Suprapubic skin (tissue), 4 donors: ENCODE results near the gene CCSAP.

Experiments
- POLR2A ChIP-seq, 2 donors: fragments of 450-650 bp; IDR thresholded peaks; one replicate each; pipeline ENCODE4 v1.6.1; 2017; ENCODE audit warnings: antibody characterized with exemption in 2 of 2, mild to moderate bottlenecking in 2 of 2, moderate library complexity in 2 of 2
- POLR2AphosphoS5 ChIP-seq, 3 donors: sonication (generic); formaldehyde crosslinking; IDR thresholded peaks; one replicate each; pipeline ENCODE4 v1.6.1; 2017; ENCODE audit warnings: antibody characterized with exemption in 3 of 3
- TF ChIP-seq, protein P1 (sequence below), 2 donors: fragments of 200-600 bp in 1 of 2; fragments of 450-650 bp in 1 of 2; sonication (generic) in 1 of 2; IDR thresholded peaks; one replicate each; pipeline ENCODE4 v1.5.1; 2016 to 2019; ENCODE audit warnings: antibody characterized with exemption in 2 of 2, mild to moderate bottlenecking in 1 of 2, moderate library complexity in 1 of 2

DNA sequence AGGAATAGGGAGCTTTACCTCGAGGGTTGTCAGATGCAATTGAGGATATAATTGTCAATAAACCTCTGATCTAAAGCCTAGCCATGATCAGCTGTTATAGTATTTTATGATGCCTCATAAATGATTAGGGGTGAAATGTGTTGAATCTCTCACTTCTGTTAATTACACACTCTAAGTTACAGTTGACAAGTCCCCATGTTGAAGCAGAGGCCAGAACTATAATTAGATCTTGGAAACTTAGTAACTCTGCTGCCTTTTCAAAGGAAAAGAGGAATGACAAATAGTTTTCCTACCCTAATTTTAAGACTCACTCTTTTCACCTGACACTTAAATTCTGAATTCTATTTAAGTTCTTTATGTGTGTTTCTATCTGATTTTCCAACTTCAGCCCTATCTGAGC lies 33.8 kb downstream of the CCSAP start:
- TF ChIP-seq, protein P1, sequence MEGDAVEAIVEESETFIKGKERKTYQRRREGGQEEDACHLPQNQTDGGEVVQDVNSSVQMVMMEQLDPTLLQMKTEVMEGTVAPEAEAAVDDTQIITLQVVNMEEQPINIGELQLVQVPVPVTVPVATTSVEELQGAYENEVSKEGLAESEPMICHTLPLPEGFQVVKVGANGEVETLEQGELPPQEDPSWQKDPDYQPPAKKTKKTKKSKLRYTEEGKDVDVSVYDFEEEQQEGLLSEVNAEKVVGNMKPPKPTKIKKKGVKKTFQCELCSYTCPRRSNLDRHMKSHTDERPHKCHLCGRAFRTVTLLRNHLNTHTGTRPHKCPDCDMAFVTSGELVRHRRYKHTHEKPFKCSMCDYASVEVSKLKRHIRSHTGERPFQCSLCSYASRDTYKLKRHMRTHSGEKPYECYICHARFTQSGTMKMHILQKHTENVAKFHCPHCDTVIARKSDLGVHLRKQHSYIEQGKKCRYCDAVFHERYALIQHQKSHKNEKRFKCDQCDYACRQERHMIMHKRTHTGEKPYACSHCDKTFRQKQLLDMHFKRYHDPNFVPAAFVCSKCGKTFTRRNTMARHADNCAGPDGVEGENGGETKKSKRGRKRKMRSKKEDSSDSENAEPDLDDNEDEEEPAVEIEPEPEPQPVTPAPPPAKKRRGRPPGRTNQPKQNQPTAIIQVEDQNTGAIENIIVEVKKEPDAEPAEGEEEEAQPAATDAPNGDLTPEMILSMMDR (IDR thresholded peaks at IDR 0.05) = no peak
- TF ChIP-seq POLR2AphosphoS5 (IDR thresholded peaks at IDR 0.05) (no peak), POLR2A (IDR thresholded peaks at IDR 0.05) (no peak)
